ENCODE measurements around the gene BSPRY. TPM values are rescaled to one million over a fixed set of nuclear protein-coding genes. Genes with fewer than 3 reads are reported as not detected.

Gene BSPRY
- total and polyA plus RNA-seq, 2 of the 13 experiments (the other 11 are each of a cell fraction or from before 2014, with no cell fraction given): 0.09 to 0.26 TPM

DNA sequence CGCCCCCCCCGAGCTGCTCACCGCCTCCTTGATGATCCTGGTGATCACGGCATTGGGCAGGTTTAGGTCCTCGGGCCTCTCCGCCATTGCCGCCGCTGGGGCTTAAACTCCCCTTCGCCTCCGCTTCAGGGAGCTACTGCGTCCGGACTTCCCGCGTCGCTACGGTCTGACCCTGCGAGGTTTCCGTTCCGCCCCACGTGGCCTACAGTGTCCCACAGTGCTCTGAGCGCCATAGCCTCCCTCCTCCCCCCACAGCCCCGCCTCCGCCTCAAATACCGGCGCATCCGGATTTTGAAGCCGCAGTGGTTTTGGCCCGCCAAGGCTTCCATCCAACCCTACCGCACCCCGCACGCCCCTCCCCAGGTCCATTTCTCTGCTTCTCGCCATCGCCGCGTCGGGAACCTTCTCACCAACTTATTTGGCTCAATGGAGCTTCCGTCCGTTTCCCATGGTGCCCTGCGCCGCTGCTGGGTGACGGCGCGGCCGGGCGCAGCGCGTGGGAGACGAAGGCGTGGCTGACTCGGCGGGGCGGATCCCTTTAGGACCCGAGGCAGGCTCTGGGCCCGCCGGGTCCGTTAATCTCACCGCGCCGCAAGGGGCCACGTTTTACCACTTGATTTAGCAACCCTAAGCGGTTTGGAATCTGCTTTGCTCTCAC is 61.0 kb downstream of the BSPRY start, which contains the start of the genes C9orf43 and POLE3 (continued):
- no peak for TF ChIP-seq CHCHD3 (CRISPR knock-in tag; IDR thresholded peaks at IDR 0.05)
- TF ChIP-seq RFX3 (CRISPR knock-in tag; IDR thresholded peaks at IDR 0.05): peak; percentile 57; the same call in 1 of the 2 replicates
- no peak for TF ChIP-seq ZNF850 (CRISPR knock-in tag; conservative IDR thresholded peaks at IDR 0.05)
- TF ChIP-seq MLLT10 (CRISPR knock-in tag; IDR thresholded peaks at IDR 0.05): no peak
- TF ChIP-seq POLR2AphosphoS5 (IDR thresholded peaks at IDR 0.05; ENCODE audit: low read depth, low read length): peak; percentile 86; the same call in 1 of the 2 replicates
- TF ChIP-seq, protein P1, sequence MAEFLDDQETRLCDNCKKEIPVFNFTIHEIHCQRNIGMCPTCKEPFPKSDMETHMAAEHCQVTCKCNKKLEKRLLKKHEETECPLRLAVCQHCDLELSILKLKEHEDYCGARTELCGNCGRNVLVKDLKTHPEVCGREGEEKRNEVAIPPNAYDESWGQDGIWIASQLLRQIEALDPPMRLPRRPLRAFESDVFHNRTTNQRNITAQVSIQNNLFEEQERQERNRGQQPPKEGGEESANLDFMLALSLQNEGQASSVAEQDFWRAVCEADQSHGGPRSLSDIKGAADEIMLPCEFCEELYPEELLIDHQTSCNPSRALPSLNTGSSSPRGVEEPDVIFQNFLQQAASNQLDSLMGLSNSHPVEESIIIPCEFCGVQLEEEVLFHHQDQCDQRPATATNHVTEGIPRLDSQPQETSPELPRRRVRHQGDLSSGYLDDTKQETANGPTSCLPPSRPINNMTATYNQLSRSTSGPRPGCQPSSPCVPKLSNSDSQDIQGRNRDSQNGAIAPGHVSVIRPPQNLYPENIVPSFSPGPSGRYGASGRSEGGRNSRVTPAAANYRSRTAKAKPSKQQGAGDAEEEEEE (CRISPR knock-in tag; IDR thresholded peaks at IDR 0.05; ENCODE audit: borderline replicate concordance): no peak
- peak; percentile 54; the same call in 1 of the 2 replicates for TF ChIP-seq MTA1 (CRISPR knock-in tag; IDR thresholded peaks at IDR 0.05; ENCODE audit: borderline replicate concordance)
- TF ChIP-seq, protein P2, sequence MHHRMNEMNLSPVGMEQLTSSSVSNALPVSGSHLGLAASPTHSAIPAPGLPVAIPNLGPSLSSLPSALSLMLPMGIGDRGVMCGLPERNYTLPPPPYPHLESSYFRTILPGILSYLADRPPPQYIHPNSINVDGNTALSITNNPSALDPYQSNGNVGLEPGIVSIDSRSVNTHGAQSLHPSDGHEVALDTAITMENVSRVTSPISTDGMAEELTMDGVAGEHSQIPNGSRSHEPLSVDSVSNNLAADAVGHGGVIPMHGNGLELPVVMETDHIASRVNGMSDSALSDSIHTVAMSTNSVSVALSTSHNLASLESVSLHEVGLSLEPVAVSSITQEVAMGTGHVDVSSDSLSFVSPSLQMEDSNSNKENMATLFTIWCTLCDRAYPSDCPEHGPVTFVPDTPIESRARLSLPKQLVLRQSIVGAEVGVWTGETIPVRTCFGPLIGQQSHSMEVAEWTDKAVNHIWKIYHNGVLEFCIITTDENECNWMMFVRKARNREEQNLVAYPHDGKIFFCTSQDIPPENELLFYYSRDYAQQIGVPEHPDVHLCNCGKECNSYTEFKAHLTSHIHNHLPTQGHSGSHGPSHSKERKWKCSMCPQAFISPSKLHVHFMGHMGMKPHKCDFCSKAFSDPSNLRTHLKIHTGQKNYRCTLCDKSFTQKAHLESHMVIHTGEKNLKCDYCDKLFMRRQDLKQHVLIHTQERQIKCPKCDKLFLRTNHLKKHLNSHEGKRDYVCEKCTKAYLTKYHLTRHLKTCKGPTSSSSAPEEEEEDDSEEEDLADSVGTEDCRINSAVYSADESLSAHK (CRISPR knock-in tag; IDR thresholded peaks at IDR 0.05; ENCODE audit: borderline replicate concordance): 0 out of 2 replicates have a peak, but pooled peaks have one; percentile 46
- TF ChIP-seq STAT5B (CRISPR knock-in tag; IDR thresholded peaks at IDR 0.05): no peak
- peak; percentile 80 for TF ChIP-seq RXRA (CRISPR knock-in tag; IDR thresholded peaks at IDR 0.05)
- TF ChIP-seq RNF219 (CRISPR knock-in tag; IDR thresholded peaks at IDR 0.05): peak; percentile 34; the same call in 1 of the 2 replicates
- peak; percentile 97 for TF ChIP-seq SPEN (CRISPR knock-in tag; IDR thresholded peaks at IDR 0.05; ENCODE audit: low read depth)
- no peak; the same call in none of the 2 replicates for TF ChIP-seq JUND (CRISPR knock-in tag; IDR thresholded peaks at IDR 0.05)
- no peak for TF ChIP-seq ZNF720 (CRISPR knock-in tag; IDR thresholded peaks at IDR 0.05)
- no peak for TF ChIP-seq ATRX (CRISPR knock-in tag; IDR thresholded peaks at IDR 0.05; ENCODE audit: borderline replicate concordance)
- 0 out of 2 replicates have a peak, but pooled peaks have one; percentile 25 for TF ChIP-seq NFYB (CRISPR knock-in tag; IDR thresholded peaks at IDR 0.05)
- peak; percentile 34 to 42; a peak in 1 of 4 replicates for TF ChIP-seq EP300 (IDR thresholded peaks at IDR 0.05; ENCODE audit: low read depth in 2 of 2, low read length in 2 of 2)
- peak; percentile 62 for TF ChIP-seq EP300 (CRISPR knock-in tag; IDR thresholded peaks at IDR 0.05; ENCODE audit: borderline replicate concordance)
- no peak for TF ChIP-seq CHD4 (IDR thresholded peaks at IDR 0.05; ENCODE audit: borderline replicate concordance, low read length)
- peak; percentile 73 to 92; a peak in 3 of 4 replicates for TF ChIP-seq KLF16 (CRISPR knock-in tag; IDR thresholded peaks at IDR 0.05)
- peak; percentile 86 for TF ChIP-seq ZFX (CRISPR knock-in tag; IDR thresholded peaks at IDR 0.05; ENCODE audit: low read depth)
- no peak; the same call in 1 of the 2 replicates for TF ChIP-seq HOMEZ (CRISPR knock-in tag; IDR thresholded peaks at IDR 0.05; ENCODE audit: low read depth)
